IMR-90 (cell line): ENCODE results near the gene RTN4IP1. TPM values are rescaled to one million over a fixed set of nuclear protein-coding genes. Genes with fewer than 3 reads are reported as not detected.

Source experiments
- ATAC-seq: fragments of 200-7000 bp; cut with Tn5 transposase; 2 replicates; pipeline ENCODE4 v1.9.1; 2020; ENCODE audit warnings: low read depth, mild to moderate bottlenecking, moderate library complexity
- BruUV-seq: library from RNA; stranded (reverse); fragments of 400-500 nt; replicated peaks from 2 replicates; lab custom pipeline; 2021; lab: Mats Ljungman, UMichigan
- CTCF ChIA-PET: fragments of 300-600 bp; formaldehyde crosslinking; extraction: SDS; loops from one replicate; lab custom pipeline; 2021; ENCODE audit warnings: antibody characterized with exemption; lab: Yijun Ruan, JAX
- POLR2A ChIA-PET: fragments of 300-600 bp; sonication (Branson Sonifier 250); formaldehyde crosslinking; loops from one replicate; lab custom pipeline; 2022; ENCODE audit warnings: antibody characterized with exemption; ENCODE audit not compliant: unreplicated experiment; lab: Charles Lee
- DNase-seq: peaks from one replicate; pipeline ENCODE4 v3.0.0; 2013
- H2AFZ ChIP-seq: replicated peaks from 2 replicates; pipeline ENCODE3; 2013; ENCODE audit warnings: low read length, mild to moderate bottlenecking; ENCODE audit not compliant: poor library complexity
- H2AK5ac ChIP-seq: 2 replicates; pipeline ENCODE4 v1.6.1; 2013; ENCODE audit warnings: low read depth, low read length, inconsistent platforms
- H2AK9ac ChIP-seq: replicated peaks from 2 replicates; pipeline ENCODE3; 2013; ENCODE audit warnings: mild to moderate bottlenecking, low read depth, low read length, moderate library complexity; ENCODE audit not compliant: poor library complexity
- H2BK120ac ChIP-seq: 2 replicates; pipeline ENCODE4 v1.6.1; 2013; ENCODE audit warnings: low read depth, low read length, inconsistent platforms
- H2BK15ac ChIP-seq: 3 replicates; pipeline ENCODE4 v1.6.1; 2013; ENCODE audit warnings: low read depth, low read length, inconsistent platforms
- H2BK20ac ChIP-seq: 2 replicates; pipeline ENCODE4 v1.6.1; 2013; ENCODE audit warnings: low read depth, mild to moderate bottlenecking, inconsistent platforms, low read length, moderate library complexity
- H2BK5ac ChIP-seq: 2 replicates; pipeline ENCODE4 v1.6.1; 2013; ENCODE audit warnings: mild to moderate bottlenecking, low read depth, low read length, inconsistent platforms; ENCODE audit not compliant: poor library complexity, severe bottlenecking
- H3K14ac ChIP-seq: replicated peaks from 2 replicates; pipeline ENCODE4 v1.6.1; 2013; ENCODE audit warnings: low read depth, low read length, inconsistent platforms
- H3K18ac ChIP-seq: 2 replicates; pipeline ENCODE4 v1.6.1; 2013; ENCODE audit warnings: low read depth, low read length, control low read depth
- H3K23ac ChIP-seq: 2 replicates; pipeline ENCODE4 v1.6.1; 2013; ENCODE audit warnings: low read depth, low read length, inconsistent platforms
- H3K27ac ChIP-seq: 2 replicates; pipeline ENCODE4 v1.5.1; 2013; ENCODE audit warnings: mild to moderate bottlenecking, control low read depth, low read length; ENCODE audit not compliant: insufficient read depth
- H3K27me3 ChIP-seq: 2 replicates; pipeline ENCODE4 v1.6.1; 2013; ENCODE audit warnings: low read length; ENCODE audit not compliant: control insufficient read depth, insufficient read depth
- H3K36me3 ChIP-seq: 2 replicates; pipeline ENCODE4 v1.6.1; 2013; ENCODE audit warnings: low read length, mixed read lengths; ENCODE audit not compliant: control insufficient read depth, insufficient read depth
- H3K4ac ChIP-seq: 2 replicates; pipeline ENCODE4 v1.6.1; 2013; ENCODE audit warnings: low read depth, low read length, inconsistent platforms
- H3K4me1 ChIP-seq: 2 replicates; pipeline ENCODE4 v1.6.1; 2013; ENCODE audit warnings: low read length, mixed read lengths; ENCODE audit not compliant: control insufficient read depth, insufficient read depth
- H3K4me2 ChIP-seq: 2 replicates; pipeline ENCODE4 v1.6.1; 2013; ENCODE audit warnings: low read depth, mild to moderate bottlenecking, control low read depth, low read length, moderate library complexity
- H3K4me3 ChIP-seq: 2 replicates; pipeline ENCODE4 v1.5.1; 2013; ENCODE audit warnings: low read depth, mild to moderate bottlenecking, control low read depth, low read length, moderate library complexity; ENCODE audit not compliant: insufficient read depth
- H3K56ac ChIP-seq: 2 replicates; pipeline ENCODE4 v1.6.1; 2013; ENCODE audit warnings: low read length, inconsistent platforms; ENCODE audit not compliant: insufficient read depth; ENCODE audit errors: extremely low read depth
- H3K79me1 ChIP-seq, 2 experiments: 2 replicates each; pipeline ENCODE4 v1.6.1; 2013; ENCODE audit warnings: low read length in 2 of 2, inconsistent platforms in 1 of 2, low read depth in 1 of 2
- H3K9ac ChIP-seq: 2 replicates; pipeline ENCODE4 v1.6.1; 2013; ENCODE audit warnings: low read depth, low read length, control low read depth
- H3K9me1 ChIP-seq: 2 replicates; pipeline ENCODE4 v1.6.1; 2013; ENCODE audit warnings: low read length, inconsistent platforms; ENCODE audit not compliant: insufficient read depth
- H3K9me3 ChIP-seq: 2 replicates; pipeline ENCODE4 v1.6.1; 2013; ENCODE audit warnings: low read length; ENCODE audit not compliant: control insufficient read depth, insufficient read depth
- H4K20me1 ChIP-seq: 2 replicates; pipeline ENCODE4 v1.6.1; 2013; ENCODE audit warnings: low read length, inconsistent platforms; ENCODE audit not compliant: insufficient read depth
- H4K5ac ChIP-seq: 2 replicates; pipeline ENCODE4 v1.6.1; 2013; ENCODE audit warnings: mild to moderate bottlenecking, low read depth, low read length, control low read depth
- H4K8ac ChIP-seq, 2 experiments: 2 replicates each; pipeline ENCODE4 v1.6.1; 2013; ENCODE audit warnings: low read depth in 2 of 2, low read length in 2 of 2, control low read depth in 1 of 2, inconsistent platforms in 1 of 2
- H4K91ac ChIP-seq: 2 replicates; pipeline ENCODE4 v1.6.1; 2013; ENCODE audit warnings: low read depth, low read length, inconsistent platforms; ENCODE audit not compliant: insufficient read depth
- BHLHE40 ChIP-seq: fragments of 150-350 bp; IDR thresholded peaks from 2 replicates; pipeline ENCODE4 v1.6.1; 2016; ENCODE audit warnings: mild to moderate bottlenecking, low read depth, low read length
- CEBPB ChIP-seq: IDR thresholded peaks from 2 replicates; pipeline ENCODE4 v1.6.1; 2012; ENCODE audit warnings: low read depth, low read length, improper control_type of control experiment
- CHD1 ChIP-seq: IDR thresholded peaks from 2 replicates; pipeline ENCODE4 v1.6.1; 2012; ENCODE audit warnings: low read depth, low read length, improper control_type of control experiment
- FOS ChIP-seq: fragments of 150-350 bp; IDR thresholded peaks from 2 replicates; pipeline ENCODE4 v1.6.1; 2016; ENCODE audit warnings: low read depth, low read length
- MAFK ChIP-seq: IDR thresholded peaks from 2 replicates; pipeline ENCODE4 v1.6.1; 2012; ENCODE audit warnings: low read depth, low read length, improper control_type of control experiment
- MAZ ChIP-seq: IDR thresholded peaks from 2 replicates; pipeline ENCODE4 v1.6.1; 2012; ENCODE audit warnings: low read depth, mild to moderate bottlenecking, low read length, improper control_type of control experiment, moderate library complexity, borderline replicate concordance
- MXI1 ChIP-seq: IDR thresholded peaks from 2 replicates; pipeline ENCODE4 v1.6.1; 2012; ENCODE audit warnings: low read depth, mild to moderate bottlenecking, low read length, moderate library complexity, borderline replicate concordance
- RCOR1 ChIP-seq: IDR thresholded peaks from 2 replicates; pipeline ENCODE4 v1.6.1; 2012; ENCODE audit warnings: mild to moderate bottlenecking, low read length, improper control_type of control experiment; ENCODE audit not compliant: insufficient replicate concordance
- RFX5 ChIP-seq: IDR thresholded peaks from 2 replicates; pipeline ENCODE4 v1.8.0; 2012; ENCODE audit warnings: low read depth, mild to moderate bottlenecking, low read length, moderate library complexity
- SMC3 ChIP-seq: fragments of 150-350 bp; IDR thresholded peaks from 2 replicates; pipeline ENCODE4 v1.6.1; 2016; ENCODE audit warnings: low read depth, mild to moderate bottlenecking, antibody characterized with exemption, low read length, moderate library complexity
- USF2 ChIP-seq: fragments of 150-350 bp; IDR thresholded peaks from 2 replicates; pipeline ENCODE4 v1.6.1; 2017; ENCODE audit warnings: mild to moderate bottlenecking, antibody characterized with exemption, low read length, low read depth
- WGBS, 2 experiments: methylation state at CpG; one replicate each; pipeline versions ENCODE4 v1.1.5 to v1.1.7; 2013; ENCODE audit warnings: missing lambda C conversion rate in 2 of 2; ENCODE audit not compliant: insufficient read length in 1 of 2; ENCODE audit errors: extremely low coverage in 2 of 2; 5-methylcytosine and 5-hydroxymethylcytosine counted together
- dilution Hi-C: fragments of 300-500 bp; cut with HindIII; formaldehyde crosslinking; loops from one replicate; pipeline ENCODE4 v1.14.3; 2018; ENCODE audit warnings: low sequenced_read_pairs; ENCODE audit not compliant: unreplicated experiment
- in situ Hi-C: fragments of 300-500 bp; cut with MboI; formaldehyde crosslinking; loops from 3 replicates; pipeline ENCODE4 v1.14.3; 2019; ENCODE audit warnings: low sequenced_read_pairs, inconsistent platforms, mixed read lengths
- intact Hi-C: fragments of 100-400 bp; cut with micrococcal nuclease; formaldehyde crosslinking; loops from 2 replicates; pipeline ENCODE4 v1.10.0; 2022
- polyA plus RNA-seq, 3 experiments: library from polyadenylated mRNA; depleted of rRNA; stranded (reverse); fragments of >200 nt; gene quantifications; 2 replicates each; pipeline ENCODE4 v1.2.3, GENCODE V29; 2012; ENCODE audit warnings: low replicate concordance in 1 of 3
- total RNA-seq: library from RNA; depleted of rRNA; stranded (reverse); fragments of >200 nt; gene quantifications from 2 replicates; pipeline ENCODE4 v1.2.3, GENCODE V29; 2012

Gene RTN4IP1
- total and polyA plus RNA-seq, 2 of the 4 experiments (the other 2 are of a cell fraction), result 5.7 to 9.9 TPM

GRCh38 chr6:106574741-106575458 lies 54.4 kb downstream of the RTN4IP1 start:
- Histone ChIP-seq H2BK15ac (no peak overlapping the region), H2BK20ac (peak overlapping the region; percentile 36; the same call in 1 of the 2 replicates), H3K4ac (peak overlapping the region; percentile 41), H4K20me1 (no peaks in the 10 kb centered on the region), H2BK5ac (peak overlapping the region; percentile 8), H3K14ac (0 out of 2 replicates have a peak overlapping the region, but pooled peaks have one; percentile 41), H2AK9ac (no peak overlapping the region), H3K27me3 (no peaks in the 10 kb centered on the region), H3K23ac (no peak overlapping the region), H4K5ac (peak overlapping the region; percentile 15; the same call in 1 of the 2 replicates), H3K9ac (peak overlapping the region; percentile 4), H3K4me3 (no peak overlapping the region), H4K8ac (peak overlapping the region in 1 of 2 experiments; percentile 49; a peak in 1 of 4 replicates), H3K56ac (no peak overlapping the region), H2BK120ac (peak overlapping the region; percentile 2; the same call in 1 of the 2 replicates), H3K9me3 (no peaks in the 10 kb centered on the region), H3K79me1 (no peaks in the 10 kb centered on the region), H3K4me2 (peak overlapping the region; percentile 63), H3K18ac (0 out of 2 replicates have a peak overlapping the region, but pooled peaks have one; percentile 22), H3K9me1 (0 out of 2 replicates have a peak, but pooled peaks cover 12% of the 10 kb centered on the region), H3K36me3 (no peaks in the 10 kb centered on the region), H3K27ac (no peak overlapping the region), H4K91ac (peak overlapping the region; percentile 76; the same call in 1 of the 2 replicates), H2AK5ac (peak overlapping the region; percentile 29; the same call in 1 of the 2 replicates), H2AFZ (peak overlapping the region; percentile 55), H3K4me1 (peaks cover 11% of the 10 kb centered on the region)
- ChIA-PET POLR2A (no interaction called here), CTCF (no interaction called here)
- WGBS, 2 experiments, result 73% methylated on average over 7 of the region's 16 CpGs; no CpG with 5 or more reads in 1 of the 2 experiments
- dilution Hi-C loops, result loop anchor here (25.0 kb wide), 1 partner anchor 138 kb away; no protein-coding TSS in a partner anchor
- ATAC-seq (peak; percentile 82), DNase-seq (peak; percentile 70)
- BruUV-seq, result no TSS peak
- in situ Hi-C loops, result no loop called here
- TF ChIP-seq CEBPB, result no peak
- TF ChIP-seq USF2, result no peak
- TF ChIP-seq RCOR1, result no peak
- no peak for TF ChIP-seq MAZ
- no peak for TF ChIP-seq RFX5
- TF ChIP-seq BHLHE40, result no peak
- no peak for TF ChIP-seq SMC3
- no peak for TF ChIP-seq MXI1
- peak; percentile 23; the same call in 1 of the 2 replicates for TF ChIP-seq MAFK
- peak; percentile 49; the same call in 1 of the 2 replicates for TF ChIP-seq FOS
- TF ChIP-seq CHD1, result no peak
- intact Hi-C loops, result no loop called here
